ENCODE results near the gene CDH4. TPM values are rescaled to one million over a fixed set of nuclear protein-coding genes. Genes with fewer than 3 reads are reported as not detected.

The CDH4 gene
- polyA plus RNA-seq, 1 donor (not counting 4 experiments of a cell fraction or from before 2014, with no cell fraction given), result 2.2 TPM

DNA sequence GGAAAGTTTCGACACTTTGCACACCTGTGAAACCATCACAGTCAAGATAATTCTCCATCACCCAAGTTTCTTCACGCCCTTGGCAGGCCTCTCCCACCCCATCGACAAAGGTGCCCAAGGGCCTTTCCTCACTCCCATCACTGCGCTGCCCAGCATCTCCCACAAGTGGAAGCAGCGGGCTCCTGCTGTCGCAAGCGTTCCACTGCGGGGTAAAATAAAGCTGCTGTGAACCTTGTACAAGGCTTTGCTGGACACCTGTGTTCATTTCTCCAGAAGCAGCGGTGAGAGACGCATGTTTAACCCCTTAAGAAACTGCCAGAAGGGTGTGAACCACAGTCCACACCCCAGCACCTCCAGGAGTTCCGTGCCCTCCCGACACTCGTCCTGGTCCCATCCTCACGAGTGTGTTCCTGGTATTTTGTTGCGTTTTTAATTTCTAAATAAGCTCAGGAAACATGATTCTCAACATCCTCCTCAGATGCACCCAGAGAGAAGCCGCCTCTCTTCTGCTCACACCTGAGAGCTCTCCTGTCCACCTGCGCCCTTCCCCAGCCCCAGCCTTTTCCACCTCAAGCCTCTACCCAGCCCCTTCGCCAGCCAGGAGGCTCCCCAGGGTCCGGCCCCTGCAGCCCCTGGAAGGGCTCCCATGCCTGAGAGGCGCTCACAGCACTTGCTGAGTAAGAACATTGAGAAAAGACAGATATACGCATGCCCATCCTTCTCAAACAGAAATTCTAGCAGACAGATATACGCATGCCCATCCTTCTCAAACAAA, 716.2 kb downstream of the CDH4 start:
- Histone ChIP-seq H3K9me3 (ENCODE audit: control insufficient read depth, low read depth, low read length) (no peaks in the 10 kb centered on the region), H3K27me3 (ENCODE audit: control insufficient read depth, extremely low read depth, insufficient read depth, low read length) (peaks cover 40% of the 10 kb centered on the region), H3K9me1 (ENCODE audit: control insufficient read depth, extremely low read depth, insufficient read depth, low read length) (no peaks in the 10 kb centered on the region), H3K4me2 (ENCODE audit: control insufficient read depth, extremely low read depth, insufficient read depth, low read depth, low read length) (no peak overlapping the region), H3K4me1 (ENCODE audit: control insufficient read depth, extremely low read depth, insufficient read depth, low read length) (no peaks in the 10 kb centered on the region), H2AFZ (ENCODE audit: control insufficient read depth, low read length) (no peak overlapping the region), H3K36me3 (ENCODE audit: control insufficient read depth in 2 of 2, extremely low read depth in 1 of 2, insufficient read depth in 2 of 2, low read length in 2 of 2) (no peaks in the 10 kb centered on the region), H3K27ac (ENCODE audit: control insufficient read depth, insufficient read depth, low read length) (no peak overlapping the region), H3K4me3 (ENCODE audit: control insufficient read depth in 2 of 3, extremely low read depth in 1 of 3, insufficient read depth in 2 of 3, low read depth in 1 of 3, low read length in 3 of 3) (no peak overlapping the region), H3K79me2 (ENCODE audit: control insufficient read depth, insufficient read depth, low read length) (no peaks in the 10 kb centered on the region), H3K9ac (ENCODE audit: control insufficient read depth, extremely low read depth, insufficient read depth, low read length) (no peak overlapping the region), H4K20me1 (ENCODE audit: control insufficient read depth, extremely low read depth, insufficient read depth, low read length) (peaks cover 2% of the 10 kb centered on the region)
- no peak for TF ChIP-seq EZH2 (IDR thresholded peaks at IDR 0.05; ENCODE audit: low read length)
- TF ChIP-seq, protein P1, sequence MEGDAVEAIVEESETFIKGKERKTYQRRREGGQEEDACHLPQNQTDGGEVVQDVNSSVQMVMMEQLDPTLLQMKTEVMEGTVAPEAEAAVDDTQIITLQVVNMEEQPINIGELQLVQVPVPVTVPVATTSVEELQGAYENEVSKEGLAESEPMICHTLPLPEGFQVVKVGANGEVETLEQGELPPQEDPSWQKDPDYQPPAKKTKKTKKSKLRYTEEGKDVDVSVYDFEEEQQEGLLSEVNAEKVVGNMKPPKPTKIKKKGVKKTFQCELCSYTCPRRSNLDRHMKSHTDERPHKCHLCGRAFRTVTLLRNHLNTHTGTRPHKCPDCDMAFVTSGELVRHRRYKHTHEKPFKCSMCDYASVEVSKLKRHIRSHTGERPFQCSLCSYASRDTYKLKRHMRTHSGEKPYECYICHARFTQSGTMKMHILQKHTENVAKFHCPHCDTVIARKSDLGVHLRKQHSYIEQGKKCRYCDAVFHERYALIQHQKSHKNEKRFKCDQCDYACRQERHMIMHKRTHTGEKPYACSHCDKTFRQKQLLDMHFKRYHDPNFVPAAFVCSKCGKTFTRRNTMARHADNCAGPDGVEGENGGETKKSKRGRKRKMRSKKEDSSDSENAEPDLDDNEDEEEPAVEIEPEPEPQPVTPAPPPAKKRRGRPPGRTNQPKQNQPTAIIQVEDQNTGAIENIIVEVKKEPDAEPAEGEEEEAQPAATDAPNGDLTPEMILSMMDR (optimal IDR thresholded peaks at IDR 0.05 in 1 of 3, IDR thresholded peaks at IDR 0.05 in 1 of 3, conservative IDR thresholded peaks at IDR 0.05 in 1 of 3; ENCODE audit: extremely low read depth in 1 of 3, insufficient read depth in 2 of 3, low read length in 3 of 3), result no peak
- no peak for DNase-seq (ENCODE audit: low read depth, low spot score)
- no peak for FAIRE-seq
- dilution Hi-C loops (cut with MboI; ENCODE audit: extremely low pct_ligation_motif_present, low sequenced_read_pairs), result no loop called here

DNA sequence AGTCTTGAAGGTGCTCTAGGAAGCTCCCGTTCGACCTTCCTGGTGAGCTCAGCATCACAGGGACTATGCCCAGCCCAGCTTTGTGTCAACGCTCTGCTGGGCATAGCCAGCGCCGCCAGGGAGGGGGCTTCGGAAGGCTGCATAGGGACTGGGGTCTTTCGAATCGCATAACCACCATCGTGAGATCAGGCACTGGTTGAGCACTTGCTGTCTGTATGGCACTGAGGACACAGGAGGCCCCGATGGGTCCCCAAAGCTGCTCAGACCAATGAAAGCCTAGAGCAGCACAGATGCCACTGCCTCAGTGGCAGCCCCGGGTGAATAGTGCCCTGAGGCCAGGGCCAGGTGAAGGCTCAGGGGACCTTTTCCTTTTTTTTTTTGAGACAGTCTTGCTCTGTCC, 716.9 kb downstream of the CDH4 start:
- DNase-seq (ENCODE audit: low read depth, low spot score), result no peak
- Histone ChIP-seq H3K4me3 (ENCODE audit: control insufficient read depth in 2 of 3, extremely low read depth in 1 of 3, insufficient read depth in 2 of 3, low read depth in 1 of 3, low read length in 3 of 3) (no peak overlapping the region), H3K4me1 (ENCODE audit: control insufficient read depth, extremely low read depth, insufficient read depth, low read length) (no peaks in the 10 kb centered on the region), H4K20me1 (ENCODE audit: control insufficient read depth, extremely low read depth, insufficient read depth, low read length) (peaks cover 2% of the 10 kb centered on the region), H3K36me3 (ENCODE audit: control insufficient read depth in 2 of 2, extremely low read depth in 1 of 2, insufficient read depth in 2 of 2, low read length in 2 of 2) (peaks cover 0 to 2% of the 10 kb centered on the region in 2 experiments), H3K79me2 (ENCODE audit: control insufficient read depth, insufficient read depth, low read length) (no peaks in the 10 kb centered on the region), H3K4me2 (ENCODE audit: control insufficient read depth, extremely low read depth, insufficient read depth, low read depth, low read length) (no peak overlapping the region), H3K9me3 (ENCODE audit: control insufficient read depth, low read depth, low read length) (no peaks in the 10 kb centered on the region), H2AFZ (ENCODE audit: control insufficient read depth, low read length) (no peak overlapping the region), H3K27me3 (ENCODE audit: control insufficient read depth, extremely low read depth, insufficient read depth, low read length) (peaks cover 37% of the 10 kb centered on the region), H3K27ac (ENCODE audit: control insufficient read depth, insufficient read depth, low read length) (no peak overlapping the region), H3K9me1 (ENCODE audit: control insufficient read depth, extremely low read depth, insufficient read depth, low read length) (no peaks in the 10 kb centered on the region), H3K9ac (ENCODE audit: control insufficient read depth, extremely low read depth, insufficient read depth, low read length) (no peak overlapping the region)
- no peak for TF ChIP-seq EZH2 (IDR thresholded peaks at IDR 0.05; ENCODE audit: low read length)
- TF ChIP-seq, protein P1 (optimal IDR thresholded peaks at IDR 0.05 in 1 of 3, IDR thresholded peaks at IDR 0.05 in 1 of 3, conservative IDR thresholded peaks at IDR 0.05 in 1 of 3; ENCODE audit: extremely low read depth in 1 of 3, insufficient read depth in 2 of 3, low read length in 3 of 3), result no peak
- FAIRE-seq, result no peak
- dilution Hi-C loops (cut with MboI; ENCODE audit: extremely low pct_ligation_motif_present, low sequenced_read_pairs), result no loop called here

Data from keratinocyte (primary cell).